T-cell (primary cell): ENCODE data around the gene PRPF40B. TPM values are rescaled to one million over a fixed set of nuclear protein-coding genes. Genes with fewer than 3 reads are reported as not detected.

ENCODE experiments used
- ATAC-seq, 4 experiments: fragments of 200-7000 bp in 3 of 4; fragments of 150-1000 bp in 1 of 4; cut with Tn5 transposase; replicated peaks in 1 of 4; 1 replicate in 3 of 4; 2 replicates in 1 of 4; pipeline ENCODE4 v1.10.0; 2021; ENCODE audit warnings: moderate library complexity in 3 of 4, mild to moderate bottlenecking in 2 of 4, moderate number of reproducible peaks in 1 of 4
- CTCF ChIA-PET, 2 donors: fragments of 300-600 bp; sonication (Branson Sonifier 250); formaldehyde crosslinking; loops; one replicate each; lab custom pipeline; 2022; ENCODE audit warnings: antibody characterized with exemption in 2 of 2; lab: Charles Lee
- POLR2A ChIA-PET, 2 donors: fragments of 300-600 bp; sonication (Branson Sonifier 250); formaldehyde crosslinking; loops; one replicate each; lab custom pipeline; 2022; ENCODE audit warnings: antibody characterized with exemption in 2 of 2; lab: Charles Lee
- DNase-seq, 35 experiments: peaks; one replicate each; pipeline versions ENCODE4 v3.0.0 to v3.0.0-alpha.2; 2013 to 2023
- H3K27ac ChIP-seq: one replicate; pipeline ENCODE4 v1.5.1; 2013; ENCODE audit warnings: low read length
- H3K27me3 ChIP-seq, 2 experiments: replicated peaks in 1 of 2; 1 replicate in 1 of 2; 2 replicates in 1 of 2; pipeline versions ENCODE4 v1.6.1 to v1.7.0; 2013; ENCODE audit warnings: low read length in 1 of 2, mixed read lengths in 1 of 2; ENCODE audit not compliant: control insufficient read depth in 2 of 2, insufficient read depth in 2 of 2; ENCODE audit errors: extremely low read depth in 1 of 2
- H3K36me3 ChIP-seq, 2 donors: 1 replicate in 1 of 2; 2 replicates in 1 of 2; pipeline versions ENCODE4 v1.6.1 to v1.7.0; 2013; ENCODE audit warnings: low read length in 1 of 2; ENCODE audit not compliant: control insufficient read depth in 2 of 2, insufficient read depth in 1 of 2; ENCODE audit errors: extremely low read depth in 1 of 2
- H3K4me1 ChIP-seq, 2 experiments: 1 replicate in 1 of 2; 2 replicates in 1 of 2; pipeline versions ENCODE4 v1.6.1 to v1.7.0; 2013; ENCODE audit warnings: low read length in 2 of 2, mixed read lengths in 1 of 2; ENCODE audit not compliant: insufficient read depth in 2 of 2, control insufficient read depth in 1 of 2; ENCODE audit errors: extremely low read depth in 1 of 2
- H3K4me3 ChIP-seq, 2 donors: 1 replicate in 1 of 2; 2 replicates in 1 of 2; pipeline versions ENCODE4 v1.5.1 to v1.7.0; 2013; ENCODE audit warnings: mild to moderate bottlenecking in 2 of 2, low read length in 1 of 2, moderate library complexity in 1 of 2; ENCODE audit not compliant: control insufficient read depth in 1 of 2; ENCODE audit errors: extremely low read depth in 1 of 2
- H3K9me3 ChIP-seq: 2 replicates; pipeline ENCODE4 v1.7.0; 2013
- H3K27ac Mint-ChIP-seq, 2 donors: one replicate each; pipeline ENCODE4 v1.8.0; 2020 to 2021; ENCODE audit warnings: mild to moderate bottlenecking in 2 of 2, mixed read lengths in 2 of 2
- H3K27me3 Mint-ChIP-seq, 2 donors: one replicate each; pipeline ENCODE4 v1.8.0; 2021 to 2022; ENCODE audit warnings: mixed read lengths in 2 of 2
- H3K36me3 Mint-ChIP-seq: one replicate; pipeline ENCODE4 v1.8.0; 2021; ENCODE audit warnings: mixed read lengths
- H3K4me1 Mint-ChIP-seq, 3 donors: one replicate each; pipeline ENCODE4 v1.8.0; 2020 to 2022; ENCODE audit warnings: mixed read lengths in 3 of 3, mild to moderate bottlenecking in 1 of 3
- H3K4me3 Mint-ChIP-seq, 3 donors: one replicate each; pipeline ENCODE4 v1.8.0; 2020 to 2022; ENCODE audit warnings: mild to moderate bottlenecking in 3 of 3, mixed read lengths in 3 of 3, moderate library complexity in 3 of 3
- H3K9me3 Mint-ChIP-seq, 3 donors: one replicate each; pipeline ENCODE4 v1.8.0; 2020 to 2022; ENCODE audit warnings: mixed read lengths in 3 of 3
- WGBS: methylation state at CpG from one replicate; pipeline ENCODE4 v1.1.5; 2013; ENCODE audit warnings: missing lambda C conversion rate; ENCODE audit not compliant: insufficient coverage; 5-methylcytosine and 5-hydroxymethylcytosine counted together
- total RNA-seq, 35 experiments: library from RNA in 6 of 35; stranded (reverse) in 6 of 35; fragments of 120-200 nt in 1 of 35; gene quantifications; one replicate each; pipeline versions ENCODE4 v1.2.1 to v1.2.4 and lab custom pipeline; 2013 to 2026

Gene PRPF40B
- total RNA-seq, 5 donors from 2014 or later (not counting 1 experiment from before 2014, with no cell fraction given): 7.4 to 18.0 (median 16.5) TPM

- Histone ChIP-seq H3K4me1 (peaks cover 0 to 7% of the 10 kb centered on the region in 2 experiments), H3K27me3 (no peaks in the 10 kb centered on the region), H3K9me3 (no peaks in the 10 kb centered on the region), H3K36me3 (peaks cover 4 to 8% of the 10 kb centered on the region in 2 donors), H3K4me3 (no peak overlapping the region), H3K27ac (no peak overlapping the region)
- POLR2A ChIA-PET: no interaction called here
- no peak for ATAC-seq
- H3K27me3 Mint-ChIP-seq: no peaks in the 10 kb centered on the region
- no peak overlapping the region for H3K27ac Mint-ChIP-seq
- H3K4me3 Mint-ChIP-seq: no peak overlapping the region
- H3K9me3 Mint-ChIP-seq: no peaks in the 10 kb centered on the region
- DNase-seq: no peak
- CTCF ChIA-PET: interaction anchor here in 1 of 2 donors (0.5 to 0.9 kb wide), 4 partner anchors 30 to 190 kb away, joined by 3 to 13 read pairs (median 4); no protein-coding TSS in a partner anchor
- H3K36me3 Mint-ChIP-seq: peaks cover 21% of the 10 kb centered on the region
- 82% methylated on average over 2 of the region's 4 CpGs for WGBS
- peaks cover 6 to 27% (median 8%) of the 10 kb centered on the region in 3 donors for H3K4me1 Mint-ChIP-seq
Observed at GRCh38 chr12:49582850-49583249, 40.5 kb upstream of the PRPF40B start.

GRCh38 chr12:49583366-49584094, 39.8 kb upstream of the PRPF40B start:
- WGBS: 94% methylated on average over 7 of the region's 13 CpGs
- DNase-seq (no peak), ATAC-seq (no peak)
- peaks cover 21% of the 10 kb centered on the region for H3K36me3 Mint-ChIP-seq
- H3K27me3 Mint-ChIP-seq: no peaks in the 10 kb centered on the region
- H3K4me3 Mint-ChIP-seq: no peak overlapping the region
- Histone ChIP-seq H3K9me3 (no peaks in the 10 kb centered on the region), H3K4me3 (no peak overlapping the region), H3K4me1 (peaks cover 0 to 7% of the 10 kb centered on the region in 2 experiments), H3K27me3 (no peaks in the 10 kb centered on the region), H3K27ac (no peak overlapping the region), H3K36me3 (peaks cover 6 to 8% of the 10 kb centered on the region in 2 donors)
- peaks cover 6 to 27% (median 8%) of the 10 kb centered on the region in 3 donors for H3K4me1 Mint-ChIP-seq
- CTCF ChIA-PET: interaction anchor here (0.5 to 0.9 kb wide), 4 partner anchors 31 to 591 kb away, joined by 3 to 13 read pairs (median 4); no protein-coding TSS in a partner anchor
- POLR2A ChIA-PET: no interaction called here
- H3K9me3 Mint-ChIP-seq: no peaks in the 10 kb centered on the region
- no peak overlapping the region for H3K27ac Mint-ChIP-seq

- H3K4me3 ChIP-seq: no peak overlapping the region
- H3K27ac Mint-ChIP-seq: no peak overlapping the region
- no peaks in the 10 kb centered on the region for H3K9me3 ChIP-seq
- H3K27ac ChIP-seq: no peak overlapping the region
- H3K4me1 ChIP-seq: peaks cover 0 to 7% of the 10 kb centered on the region in 2 experiments
- no peaks in the 10 kb centered on the region for H3K27me3 ChIP-seq
- WGBS: 94% methylated on average over 7 of the region's 7 CpGs
- H3K36me3 Mint-ChIP-seq: peaks cover 21% of the 10 kb centered on the region
- H3K36me3 ChIP-seq: peaks cover 6 to 8% of the 10 kb centered on the region in 2 donors
- POLR2A ChIA-PET: no interaction called here
- H3K9me3 Mint-ChIP-seq: no peaks in the 10 kb centered on the region
- CTCF ChIA-PET: no interaction called here
- H3K4me1 Mint-ChIP-seq: peaks cover 6 to 27% (median 6%) of the 10 kb centered on the region in 3 donors
- no peaks in the 10 kb centered on the region for H3K27me3 Mint-ChIP-seq
- no peak for DNase-seq
- H3K4me3 Mint-ChIP-seq: no peak overlapping the region
- no peak for ATAC-seq
Observed at GRCh38 chr12:49584591-49584990, 38.8 kb upstream of the PRPF40B start.

DNA sequence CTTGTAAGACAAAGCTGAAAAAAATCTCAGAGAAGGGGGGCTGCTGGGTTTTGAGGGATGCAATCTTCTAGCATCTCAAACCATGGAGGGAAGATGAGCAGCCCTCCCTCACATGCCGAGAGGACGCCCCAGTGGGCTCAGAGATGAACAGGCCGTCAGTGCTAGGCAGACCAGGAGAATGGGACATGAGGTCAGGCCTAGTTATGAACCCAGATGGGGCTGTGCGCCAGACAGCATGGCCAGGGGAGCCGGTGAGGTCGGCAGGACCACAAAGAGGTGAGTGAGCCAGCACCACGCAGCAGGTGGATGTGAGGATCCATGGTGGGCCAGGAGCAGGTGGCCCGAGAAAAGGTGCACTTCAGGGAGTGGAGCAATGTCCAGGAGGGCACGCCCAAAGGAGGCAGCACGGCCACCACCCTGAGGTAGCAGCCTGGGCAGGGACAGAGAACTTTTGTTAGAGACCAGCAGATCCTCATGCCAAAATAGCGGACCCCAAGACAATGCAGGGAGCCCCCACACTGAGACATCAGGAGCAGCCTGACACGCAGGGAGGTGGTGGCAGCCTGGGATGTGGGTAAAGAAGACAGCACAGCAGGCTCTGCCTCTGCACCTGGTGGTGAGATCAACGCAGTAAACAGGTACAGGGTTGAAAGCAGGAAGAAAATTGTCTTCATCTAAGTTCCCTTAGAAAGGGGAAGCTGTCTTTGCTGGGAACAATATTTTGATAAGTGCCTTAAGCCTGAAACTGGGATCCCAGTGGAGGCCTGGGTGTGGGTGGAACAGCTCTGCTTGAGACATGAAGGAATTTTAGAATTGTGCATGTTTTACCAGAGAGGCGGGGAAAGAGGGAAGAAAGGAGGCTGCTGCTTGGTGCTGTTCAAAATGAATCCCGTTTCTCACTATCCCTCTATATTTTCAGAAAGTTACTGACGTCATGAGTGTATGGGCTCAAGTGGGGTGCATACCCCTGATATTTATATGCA, 37.6 kb upstream of the PRPF40B start:
- CTCF ChIA-PET: no interaction called here
- peaks cover 6 to 8% of the 10 kb centered on the region in 2 donors for H3K36me3 ChIP-seq
- Mint-ChIP-seq H3K4me3 (no peak overlapping the region), H3K27me3 (no peaks in the 10 kb centered on the region), H3K9me3 (peaks cover 0 to 4% (median 0%) of the 10 kb centered on the region in 3 donors), H3K4me1 (peaks cover 0 to 16% (median 3%) of the 10 kb centered on the region in 3 donors), H3K27ac (no peak overlapping the region), H3K36me3 (peaks cover 28% of the 10 kb centered on the region)
- H3K27me3 ChIP-seq: no peaks in the 10 kb centered on the region
- H3K9me3 ChIP-seq: peaks cover 1% of the 10 kb centered on the region
- no peaks in the 10 kb centered on the region for H3K4me1 ChIP-seq
- H3K27ac ChIP-seq: no peak overlapping the region
- DNase-seq (no peak), ATAC-seq (no peak)
- POLR2A ChIA-PET: no interaction called here
- WGBS: 95% methylated on average over 12 of the region's 16 CpGs
- H3K4me3 ChIP-seq: no peak overlapping the region

GRCh38 chr12:49587174-49587908, 36.0 kb upstream of the PRPF40B start:
- peaks cover 34% of the 10 kb centered on the region for H3K36me3 Mint-ChIP-seq
- H3K27ac Mint-ChIP-seq: no peak overlapping the region
- CTCF ChIA-PET: interaction anchor here in 1 of 2 donors (0.7 kb wide), 1 partner anchor 229 kb away, joined by 4 read pairs; no protein-coding TSS in a partner anchor
- 84% methylated on average over 8 of the region's 11 CpGs for WGBS
- Histone ChIP-seq H3K27ac (no peak overlapping the region), H3K4me1 (no peaks in the 10 kb centered on the region), H3K9me3 (peaks cover 5% of the 10 kb centered on the region), H3K36me3 (peaks cover 6 to 11% of the 10 kb centered on the region in 2 donors), H3K4me3 (no peak overlapping the region), H3K27me3 (no peaks in the 10 kb centered on the region)
- POLR2A ChIA-PET: no interaction called here
- H3K9me3 Mint-ChIP-seq: peaks cover 0 to 7% (median 0%) of the 10 kb centered on the region in 3 donors
- peaks cover 0 to 6% (median 0%) of the 10 kb centered on the region in 3 donors for H3K4me1 Mint-ChIP-seq
- DNase-seq (no peak), ATAC-seq (no peak)
- H3K27me3 Mint-ChIP-seq: no peaks in the 10 kb centered on the region
- H3K4me3 Mint-ChIP-seq: no peak overlapping the region
